GM12891 (cell line): ENCODE measurements around the gene ADAMTS3.

ENCODE experiments used
- POLR2A ChIP-seq: IDR thresholded peaks from 2 replicates; pipeline ENCODE4 v1.6.1; 2011; ENCODE audit warnings: low read depth, low read length, control low read depth
- POLR2AphosphoS5 ChIP-seq: IDR thresholded peaks from 2 replicates; pipeline ENCODE4 v1.6.1; 2011; ENCODE audit warnings: low read depth, low read length, control low read depth
- TAF1 ChIP-seq: IDR thresholded peaks from 2 replicates; pipeline ENCODE4 v1.6.1; 2011; ENCODE audit warnings: low read depth, low read length, control low read depth

DNA sequence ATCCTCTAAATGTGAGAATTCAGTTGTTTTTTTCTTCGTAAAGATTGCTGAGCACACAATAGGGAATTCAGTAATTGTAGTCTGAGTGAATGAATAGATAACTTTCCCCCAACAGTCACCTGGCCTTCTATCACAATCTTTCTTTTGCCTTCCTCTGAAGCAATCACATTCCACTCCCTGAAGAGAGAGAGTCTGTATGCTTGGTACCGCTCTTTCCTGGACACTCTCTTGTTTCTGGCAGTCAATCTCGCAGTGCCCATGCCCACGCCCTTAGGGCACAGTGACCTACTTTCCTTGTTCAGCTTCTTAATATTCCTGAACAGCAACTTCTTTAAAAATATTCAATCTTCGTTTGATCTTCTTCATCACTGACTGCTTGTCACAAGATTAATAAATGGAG is 255.9 kb downstream of the ADAMTS3 start:
- TF ChIP-seq POLR2AphosphoS5: no peak
- no peak for TF ChIP-seq TAF1
- TF ChIP-seq POLR2A: no peak
